Mesenchymal stem cell (in vitro differentiated cells and primary cell): ENCODE measurements around the gene CEPT1.

Experiments used
- DNase-seq: peaks from one replicate; pipeline ENCODE4 v3.0.0-alpha.2; 2013
- H2AFZ ChIP-seq: one replicate; pipeline ENCODE4 v1.6.1; 2013; ENCODE audit warnings: low read depth, mild to moderate bottlenecking, control low read depth, inconsistent platforms, low read length, moderate library complexity
- H2AK5ac ChIP-seq: 2 replicates; pipeline ENCODE4 v1.6.1; 2013; ENCODE audit warnings: low read length, moderate library complexity, mild to moderate bottlenecking, inconsistent platforms; ENCODE audit not compliant: severe bottlenecking
- H2BK120ac ChIP-seq: one replicate; pipeline ENCODE4 v1.6.1; 2013; ENCODE audit warnings: low read depth, mild to moderate bottlenecking, inconsistent platforms, low read length, moderate library complexity
- H2BK12ac ChIP-seq, 2 experiments: one replicate each; pipeline ENCODE4 v1.6.1; 2013; ENCODE audit warnings: inconsistent platforms in 2 of 2, low read length in 2 of 2, mild to moderate bottlenecking in 2 of 2, moderate library complexity in 2 of 2, control low read depth in 1 of 2
- H2BK15ac ChIP-seq: one replicate; pipeline ENCODE4 v1.6.1; 2013; ENCODE audit warnings: mild to moderate bottlenecking, low read depth, inconsistent platforms; ENCODE audit not compliant: poor library complexity, severe bottlenecking
- H2BK5ac ChIP-seq: 2 replicates; pipeline ENCODE4 v1.6.1; 2013; ENCODE audit warnings: low read depth, mild to moderate bottlenecking, low read length, control low read depth, inconsistent platforms; ENCODE audit not compliant: poor library complexity, severe bottlenecking
- H3K14ac ChIP-seq, 2 experiments: one replicate each; pipeline ENCODE4 v1.6.1; 2013; ENCODE audit warnings: inconsistent platforms in 2 of 2, low read length in 2 of 2, control low read depth in 1 of 2, mild to moderate bottlenecking in 1 of 2, moderate library complexity in 1 of 2
- H3K18ac ChIP-seq, 2 experiments: one replicate each; pipeline ENCODE4 v1.6.1; 2013; ENCODE audit warnings: inconsistent platforms in 2 of 2, low read length in 2 of 2, control low read depth in 1 of 2, low read depth in 1 of 2, mild to moderate bottlenecking in 1 of 2
- H3K23ac ChIP-seq, 2 experiments: one replicate each; pipeline ENCODE4 v1.6.1; 2013; ENCODE audit warnings: inconsistent platforms in 2 of 2, low read length in 2 of 2, mild to moderate bottlenecking in 2 of 2, moderate library complexity in 2 of 2, control low read depth in 1 of 2
- H3K27ac ChIP-seq: 2 replicates; pipeline ENCODE4 v1.5.1; 2013; ENCODE audit warnings: mild to moderate bottlenecking, moderate library complexity, low read length, control low read depth, inconsistent platforms; ENCODE audit not compliant: poor library complexity, severe bottlenecking
- H3K27me3 ChIP-seq, 2 experiments: 2 replicates each; pipeline versions ENCODE4 v1.6.1 to v1.7.0; 2013; ENCODE audit warnings: low read length in 2 of 2, mild to moderate bottlenecking in 2 of 2, moderate library complexity in 2 of 2, control low read depth in 1 of 2, inconsistent platforms in 1 of 2; ENCODE audit not compliant: control insufficient read depth in 1 of 2, insufficient read depth in 1 of 2
- H3K36me3 ChIP-seq, 2 experiments: 2 replicates each; pipeline versions ENCODE4 v1.6.1 to v1.7.0; 2013; ENCODE audit warnings: low read length in 2 of 2, control low read depth in 1 of 2, inconsistent platforms in 1 of 2, low read depth in 1 of 2, mild to moderate bottlenecking in 1 of 2; ENCODE audit not compliant: insufficient read depth in 2 of 2, control insufficient read depth in 1 of 2
- H3K4ac ChIP-seq, 2 experiments: one replicate each; pipeline ENCODE4 v1.6.1; 2013; ENCODE audit warnings: inconsistent platforms in 2 of 2, low read length in 2 of 2, mild to moderate bottlenecking in 2 of 2, moderate library complexity in 2 of 2, control low read depth in 1 of 2, low read depth in 1 of 2
- H3K4me1 ChIP-seq: 2 replicates; pipeline ENCODE4 v1.6.1; 2013; ENCODE audit warnings: low read depth, low read length, control low read depth; ENCODE audit not compliant: control insufficient read depth, insufficient read depth
- H3K4me2 ChIP-seq: 2 replicates; pipeline ENCODE4 v1.6.1; 2013; ENCODE audit warnings: low read length, mild to moderate bottlenecking, inconsistent platforms; ENCODE audit not compliant: poor library complexity, severe bottlenecking
- H3K4me3 ChIP-seq, 2 experiments: 2 replicates each; pipeline versions ENCODE4 v1.5.1 to v1.7.0; 2013; ENCODE audit warnings: low read length in 2 of 2, mild to moderate bottlenecking in 2 of 2, control low read depth in 1 of 2, low read depth in 1 of 2; ENCODE audit not compliant: insufficient read depth in 1 of 2
- H3K79me1 ChIP-seq: replicated peaks from 2 replicates; pipeline ENCODE4 v1.6.1; 2013; ENCODE audit warnings: mild to moderate bottlenecking, control low read depth, low read length, inconsistent platforms; ENCODE audit not compliant: poor library complexity, severe bottlenecking
- H3K9ac ChIP-seq: 2 replicates; pipeline ENCODE4 v1.7.0; 2013; ENCODE audit warnings: mild to moderate bottlenecking, low read length, moderate library complexity
- H3K9me3 ChIP-seq: 2 replicates; pipeline ENCODE4 v1.7.0; 2013; ENCODE audit warnings: mild to moderate bottlenecking, low read length; ENCODE audit not compliant: control insufficient read depth
- H4K8ac ChIP-seq: one replicate; pipeline ENCODE4 v1.6.1; 2013; ENCODE audit warnings: inconsistent platforms, mild to moderate bottlenecking, low read length, moderate library complexity
- H4K91ac ChIP-seq: one replicate; pipeline ENCODE4 v1.6.1; 2013; ENCODE audit warnings: mild to moderate bottlenecking, low read length, inconsistent platforms
- WGBS: methylation state at CpG from one replicate; pipeline ENCODE4 v1.1.7; 2013; ENCODE audit warnings: mixed read lengths; 5-methylcytosine and 5-hydroxymethylcytosine counted together

CEPT1 gene

GRCh38 chr1:111227851-111228747, 88.1 kb downstream of the CEPT1 start:
- Histone ChIP-seq H3K27ac (peak overlapping the region; percentile 89), H4K8ac (no peak overlapping the region), H3K4me1 (peaks cover 11% of the 10 kb centered on the region), H3K27me3 (no peaks in the 10 kb centered on the region), H3K23ac (no peak overlapping the region), H3K14ac (no peak overlapping the region), H2BK5ac (no peak overlapping the region), H3K4ac (no peak overlapping the region), H3K4me2 (no peak overlapping the region), H3K79me1 (no peaks in the 10 kb centered on the region), H2BK120ac (no peak overlapping the region), H3K4me3 (peak overlapping the region in 1 of 2 experiments; percentile 54), H2AFZ (no peak overlapping the region), H4K91ac (no peak overlapping the region), H2BK12ac (no peak overlapping the region), H3K9ac (peak overlapping the region; percentile 74), H2AK5ac (peak overlapping the region; percentile 67), H3K18ac (no peak overlapping the region), H3K9me3 (no peaks in the 10 kb centered on the region), H2BK15ac (no peak overlapping the region), H3K36me3 (no peaks in the 10 kb centered on the region)
- peak; percentile 43 for DNase-seq
- 71% methylated on average over 3 of the region's 6 CpGs for WGBS

GRCh38 chr1:111228748-111229126, 88.7 kb downstream of the CEPT1 start:
- Histone ChIP-seq H2AK5ac (no peak overlapping the region), H3K4me2 (no peak overlapping the region), H2BK15ac (no peak overlapping the region), H4K8ac (no peak overlapping the region), H3K4me3 (peak overlapping the region in 1 of 2 experiments; percentile 12), H2BK120ac (no peak overlapping the region), H3K23ac (no peak overlapping the region), H3K9ac (peak overlapping the region; percentile 74), H3K9me3 (no peaks in the 10 kb centered on the region), H2BK12ac (no peak overlapping the region), H3K18ac (no peak overlapping the region), H3K4ac (no peak overlapping the region), H2BK5ac (no peak overlapping the region), H3K4me1 (peaks cover 8% of the 10 kb centered on the region), H4K91ac (no peak overlapping the region), H3K27ac (peak overlapping the region; percentile 89), H3K36me3 (no peaks in the 10 kb centered on the region), H3K79me1 (no peaks in the 10 kb centered on the region), H2AFZ (no peak overlapping the region), H3K27me3 (no peaks in the 10 kb centered on the region), H3K14ac (no peak overlapping the region)
- DNase-seq, result no peak
- WGBS, result 50% methylated on average over 1 of the region's 2 CpGs

GRCh38 chr1:111232134-111232533, 92.1 kb downstream of the CEPT1 start:
- DNase-seq, result no peak
- Histone ChIP-seq H2BK120ac (no peak overlapping the region), H4K91ac (no peak overlapping the region), H2AK5ac (no peak overlapping the region), H2BK15ac (no peak overlapping the region), H3K9ac (no peak overlapping the region), H3K9me3 (no peaks in the 10 kb centered on the region), H2BK5ac (no peak overlapping the region), H3K4me3 (no peak overlapping the region), H3K4me1 (peaks cover 7% of the 10 kb centered on the region), H3K18ac (no peak overlapping the region), H4K8ac (no peak overlapping the region), H3K27me3 (no peaks in the 10 kb centered on the region), H3K79me1 (no peaks in the 10 kb centered on the region), H3K27ac (no peak overlapping the region), H2BK12ac (no peak overlapping the region), H2AFZ (no peak overlapping the region), H3K4me2 (no peak overlapping the region), H3K4ac (no peak overlapping the region), H3K36me3 (no peaks in the 10 kb centered on the region), H3K23ac (no peak overlapping the region), H3K14ac (no peak overlapping the region)
- WGBS, result no CpG with 5 or more reads among the region's 3 CpGs

- no peak overlapping the region for H3K4ac ChIP-seq
- WGBS, result 90% methylated on average over 4 of the region's 4 CpGs
- H3K4me1 ChIP-seq, result no peaks in the 10 kb centered on the region
- no peak overlapping the region for H3K4me2 ChIP-seq
- no peak overlapping the region for H3K4me3 ChIP-seq
- no peaks in the 10 kb centered on the region for H3K9me3 ChIP-seq
- no peak overlapping the region for H4K91ac ChIP-seq
- H3K23ac ChIP-seq, result no peak overlapping the region
- no peak overlapping the region for H2BK120ac ChIP-seq
- no peak overlapping the region for H2BK15ac ChIP-seq
- H4K8ac ChIP-seq, result no peak overlapping the region
- no peak overlapping the region for H2BK5ac ChIP-seq
- H3K27me3 ChIP-seq, result peaks cover 0 to 7% of the 10 kb centered on the region in 2 experiments
- no peak overlapping the region for H2BK12ac ChIP-seq
- DNase-seq, result no peak
- no peaks in the 10 kb centered on the region for H3K36me3 ChIP-seq
- H2AFZ ChIP-seq, result no peak overlapping the region
- no peak overlapping the region for H2AK5ac ChIP-seq
- no peak overlapping the region for H3K18ac ChIP-seq
- H3K27ac ChIP-seq, result no peak overlapping the region
- H3K9ac ChIP-seq, result peak overlapping the region; percentile 39
- no peak overlapping the region for H3K14ac ChIP-seq
- H3K79me1 ChIP-seq, result no peaks in the 10 kb centered on the region
These were observed 94.2 kb downstream of the CEPT1 start for GRCh38 chr1:111234258-111234657.
